H1 (cell line): Measurements from ENCODE around the gene ABLIM1. TPM values are rescaled to one million over a fixed set of nuclear protein-coding genes. Genes with fewer than 3 reads are reported as not detected.

ENCODE experiments used
- CTCF ChIA-PET: fragments of 300-600 bp; sonication (Branson Sonifier 250); formaldehyde crosslinking; loops from one replicate; lab custom pipeline; 2021; ENCODE audit not compliant: partially characterized antibody; lab: Charles Lee
- POLR2A ChIA-PET: fragments of 300-600 bp; sonication (Branson Sonifier 250); formaldehyde crosslinking; loops from one replicate; lab custom pipeline; 2021; ENCODE audit warnings: inconsistent platforms; ENCODE audit not compliant: partially characterized antibody; lab: Charles Lee
- DNase-seq, 2 experiments: peaks; one replicate each; pipeline versions ENCODE4 v3.0.0 to v3.0.0-alpha.2; 2010 to 2022; ENCODE audit warnings: low spot score in 2 of 2, low read depth in 1 of 2, mixed read lengths in 1 of 2
- FAIRE-seq: peaks from 2 replicates; lab custom pipeline; 2011; peaks lifted over from hg19 to GRCh38; lab: Jason Lieb, UNC
- H2AFZ ChIP-seq: 2 replicates; pipeline ENCODE4 v1.8.1; 2012; ENCODE audit warnings: low read length, inconsistent platforms
- H2AK5ac ChIP-seq: 2 replicates; pipeline ENCODE4 v1.6.1; 2013; ENCODE audit warnings: low read depth, low read length
- H2BK120ac ChIP-seq: replicated peaks from 2 replicates; pipeline ENCODE3; 2013; ENCODE audit warnings: low read depth, low read length, inconsistent platforms
- H2BK12ac ChIP-seq: 2 replicates; pipeline ENCODE4 v1.6.1; 2013; ENCODE audit warnings: low read depth, low read length
- H2BK15ac ChIP-seq: 2 replicates; pipeline ENCODE4 v1.6.1; 2013; ENCODE audit warnings: low read length
- H2BK20ac ChIP-seq: 2 replicates; pipeline ENCODE4 v1.6.1; 2013; ENCODE audit warnings: low read length
- H2BK5ac ChIP-seq: 2 replicates; pipeline ENCODE4 v1.6.1; 2013; ENCODE audit warnings: low read depth, low read length
- H3K14ac ChIP-seq: 2 replicates; pipeline ENCODE4 v1.6.1; 2013; ENCODE audit warnings: inconsistent platforms; ENCODE audit not compliant: insufficient read length
- H3K18ac ChIP-seq: 2 replicates; pipeline ENCODE4 v1.6.1; 2013; ENCODE audit warnings: low read length; ENCODE audit errors: extremely low read depth
- H3K23ac ChIP-seq: 2 replicates; pipeline ENCODE4 v1.6.1; 2013; ENCODE audit warnings: inconsistent platforms; ENCODE audit not compliant: insufficient read length
- H3K23me2 ChIP-seq: 2 replicates; pipeline ENCODE4 v1.6.1; 2013; ENCODE audit warnings: low read depth, low read length
- H3K27ac ChIP-seq: 2 replicates; pipeline ENCODE4 v1.6.1; 2011; ENCODE audit warnings: low read depth, low read length, inconsistent platforms
- H3K27me3 ChIP-seq, 4 experiments: replicated peaks in 1 of 4; 1 replicate in 1 of 4; 2 replicates in 3 of 4; pipeline versions ENCODE4 v1.6.1 to v1.8.1; 2011 to 2013; ENCODE audit warnings: low read length in 3 of 4, mild to moderate bottlenecking in 3 of 4, inconsistent platforms in 2 of 4, mixed read lengths in 2 of 4, moderate library complexity in 1 of 4; ENCODE audit not compliant: control insufficient read depth in 3 of 4, insufficient read depth in 3 of 4; ENCODE audit errors: extremely low read depth in 1 of 4
- H3K36me3 ChIP-seq, 4 experiments: 2 replicates each; pipeline versions ENCODE4 v1.6.1 to v1.8.1; 2011 to 2013; ENCODE audit warnings: mild to moderate bottlenecking in 4 of 4, low read length in 3 of 4, moderate library complexity in 2 of 4, control low read depth in 1 of 4, inconsistent platforms in 1 of 4; ENCODE audit not compliant: insufficient read depth in 4 of 4, control insufficient read depth in 2 of 4
- H3K4ac ChIP-seq: replicated peaks from 2 replicates; pipeline ENCODE3; 2013; ENCODE audit warnings: low read length, low read depth, mixed read lengths, inconsistent platforms; ENCODE audit not compliant: insufficient read length
- H3K4me1 ChIP-seq, 4 experiments: replicated peaks in 1 of 4; 1 replicate in 1 of 4; 2 replicates in 3 of 4; pipeline versions ENCODE4 v1.6.1 to v1.8.1; 2011 to 2013; ENCODE audit warnings: low read length in 3 of 4, inconsistent platforms in 2 of 4, mixed read lengths in 1 of 4; ENCODE audit not compliant: insufficient read depth in 4 of 4, control insufficient read depth in 3 of 4
- H3K4me2 ChIP-seq, 2 experiments: 2 replicates each; pipeline versions ENCODE4 v1.6.1 to v1.8.1; 2011 to 2013; ENCODE audit warnings: low read depth in 2 of 2, low read length in 2 of 2, control low read depth in 1 of 2, inconsistent platforms in 1 of 2, mild to moderate bottlenecking in 1 of 2; ENCODE audit not compliant: insufficient read depth in 1 of 2
- H3K4me3 ChIP-seq, 4 experiments: fragments of 200-600, 300-600 bp in 1 of 4; sonication (generic), shearing (Covaris generic), sonication (Bioruptor Twin) in 1 of 4; 2 replicates each; pipeline versions ENCODE4 v1.5.1 to v1.8.1; 2011 to 2016; ENCODE audit warnings: low read length in 4 of 4, low read depth in 3 of 4, control low read depth in 2 of 4, inconsistent platforms in 2 of 4, mild to moderate bottlenecking in 2 of 4, mixed read lengths in 1 of 4, moderate library complexity in 1 of 4; ENCODE audit not compliant: insufficient read depth in 2 of 4; ENCODE audit errors: extremely low read depth in 1 of 4
- H3K56ac ChIP-seq: replicated peaks from 2 replicates; pipeline ENCODE3; 2013; ENCODE audit warnings: low read depth, mild to moderate bottlenecking, mixed read lengths, low read length, inconsistent platforms; ENCODE audit not compliant: insufficient read length
- H3K79me1 ChIP-seq: 2 replicates; pipeline ENCODE4 v1.6.1; 2013; ENCODE audit warnings: low read depth, low read length, control low read depth
- H3K79me2 ChIP-seq, 2 experiments: 2 replicates each; pipeline versions ENCODE4 v1.6.1 to v1.8.1; 2012 to 2013; ENCODE audit warnings: low read length in 2 of 2, mild to moderate bottlenecking in 2 of 2, inconsistent platforms in 1 of 2; ENCODE audit not compliant: insufficient read depth in 2 of 2, control insufficient read depth in 1 of 2
- H3K9ac ChIP-seq, 4 experiments: replicated peaks in 1 of 4; 1 replicate in 1 of 4; 2 replicates in 3 of 4; pipeline versions ENCODE4 v1.6.1 to v1.8.1; 2011 to 2013; ENCODE audit warnings: low read depth in 3 of 4, low read length in 3 of 4, control low read depth in 2 of 4, mild to moderate bottlenecking in 2 of 4, moderate library complexity in 2 of 4, inconsistent platforms in 1 of 4; ENCODE audit errors: extremely low read depth in 1 of 4
- H3K9me3 ChIP-seq, 2 experiments: 2 replicates each; pipeline versions ENCODE4 v1.6.1 to v1.8.1; 2012 to 2013; ENCODE audit warnings: mild to moderate bottlenecking in 2 of 2, moderate library complexity in 2 of 2, control low read depth in 1 of 2, inconsistent platforms in 1 of 2, low read depth in 1 of 2, low read length in 1 of 2, mixed read lengths in 1 of 2; ENCODE audit not compliant: insufficient read depth in 2 of 2
- H4K20me1 ChIP-seq, 2 experiments: replicated peaks in 1 of 2; 2 replicates each; pipeline versions ENCODE3 to v1.8.1; 2011 to 2013; ENCODE audit warnings: inconsistent platforms in 2 of 2, low read length in 2 of 2, mild to moderate bottlenecking in 1 of 2; ENCODE audit not compliant: insufficient read depth in 2 of 2, control insufficient read depth in 1 of 2
- H4K5ac ChIP-seq: 2 replicates; pipeline ENCODE4 v1.6.1; 2013; ENCODE audit warnings: low read length, low read depth, mixed read lengths, inconsistent platforms; ENCODE audit not compliant: insufficient read length
- H4K8ac ChIP-seq: 2 replicates; pipeline ENCODE4 v1.8.0; 2013; ENCODE audit warnings: mild to moderate bottlenecking, moderate library complexity, low read length, inconsistent platforms; ENCODE audit not compliant: insufficient read depth; ENCODE audit errors: extremely low read depth
- H4K91ac ChIP-seq: replicated peaks from 2 replicates; pipeline ENCODE3; 2013; ENCODE audit warnings: low read length, mixed read lengths, inconsistent platforms; ENCODE audit not compliant: insufficient read length
- CHD1 ChIP-seq: IDR thresholded peaks from 2 replicates; pipeline ENCODE4 v1.6.1; 2012; ENCODE audit warnings: low read depth, low read length, improper control_type of control experiment
- JUND ChIP-seq: IDR thresholded peaks from 2 replicates; pipeline ENCODE4 v1.6.1; 2011; ENCODE audit warnings: mild to moderate bottlenecking, improper control_type of control experiment, low read length
- TAF1 ChIP-seq: IDR thresholded peaks from 2 replicates; pipeline ENCODE4 v1.6.1; 2011; ENCODE audit warnings: mild to moderate bottlenecking, low read depth, low read length
- WGBS, 2 experiments: shearing (Covaris generic) in 1 of 2; methylation state at CpG; one replicate each; pipeline versions ENCODE4 v1.1.6 to v1.1.7; 2013 to 2015; ENCODE audit warnings: low lambda C conversion rate in 2 of 2, mixed read lengths in 2 of 2, inconsistent platforms in 1 of 2, low coverage in 1 of 2, missing lambda C conversion rate in 1 of 2; ENCODE audit not compliant: insufficient replicate concordance in 2 of 2, insufficient coverage in 1 of 2, insufficient read length in 1 of 2; ENCODE audit errors: extremely low coverage in 1 of 2, missing lambda C conversion rate in 1 of 2; 5-methylcytosine and 5-hydroxymethylcytosine counted together
- polyA plus RNA-seq, 7 experiments: library from polyadenylated mRNA; depleted of rRNA in 3 of 7; stranded (reverse) in 5 of 7; unstranded in 2 of 7; fragments of >200 nt in 5 of 7; fragments of 200-250 nt in 2 of 7; gene quantifications; 1 replicate in 5 of 7; 2 replicates in 1 of 7; 4 replicates in 1 of 7; pipeline versions ENCODE4 v1.2.1 to v1.2.3, GENCODE V29; 2011 to 2013; ENCODE audit warnings: missing spikeins in 2 of 7, mixed read lengths in 2 of 7
- total RNA-seq: library from RNA; stranded (reverse); fragmentation: NEBNext Ultra II Directional; extraction: Animal tissue kit (Norgen Biotek cat#: 25700); gene quantifications from 2 replicates; pipeline ENCODE4 v1.2.1, GENCODE V29; 2021

ABLIM1 gene
- total and polyA plus RNA-seq, 2 of the 8 experiments (the other 6 are each of a cell fraction or from before 2014, with no cell fraction given), result 51.2 to 51.7 TPM

DNA sequence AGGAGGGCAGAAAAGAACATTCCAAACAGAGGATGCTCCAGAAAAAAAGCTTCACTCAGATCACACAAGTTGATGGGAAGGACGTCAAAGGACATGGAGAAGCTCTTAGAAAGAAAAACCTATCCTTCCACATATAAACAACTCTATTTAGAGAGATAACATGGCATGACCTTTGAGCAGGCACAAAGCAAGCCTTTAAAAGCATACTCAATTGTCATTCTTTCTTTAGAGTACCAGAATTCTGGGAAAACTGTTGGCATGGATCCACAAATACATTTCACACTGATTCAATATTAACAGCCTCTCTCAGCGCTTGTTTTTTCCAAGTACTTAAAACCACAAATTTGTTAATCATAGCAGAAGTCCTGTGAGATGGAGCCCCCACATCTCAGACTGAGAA is 7.3 kb upstream of the ABLIM1 start:
- Histone ChIP-seq H3K79me1 (no peaks in the 10 kb centered on the region), H3K4me2 (no peak overlapping the region), H3K27ac (no peak overlapping the region), H3K4me1 (peaks cover 0 to 14% (median 10%) of the 10 kb centered on the region in 4 experiments; a peak in 5 of 7 replicates), H2BK120ac (no peak overlapping the region), H2BK5ac (no peak overlapping the region), H3K56ac (no peak overlapping the region), H3K18ac (no peak overlapping the region), H3K27me3 (no peaks in the 10 kb centered on the region), H2BK12ac (no peak overlapping the region), H3K23ac (no peak overlapping the region), H3K23me2 (no peaks in the 10 kb centered on the region), H3K4ac (no peak overlapping the region), H3K9ac (no peak overlapping the region), H4K20me1 (no peaks in the 10 kb centered on the region), H2AK5ac (no peak overlapping the region), H3K14ac (no peak overlapping the region), H3K36me3 (no peaks in the 10 kb centered on the region), H4K8ac (no peak overlapping the region), H4K5ac (no peak overlapping the region), H3K79me2 (no peaks in the 10 kb centered on the region), H2AFZ (no peak overlapping the region), H3K9me3 (peaks cover 5 to 6% of the 10 kb centered on the region in 2 experiments; a peak in 2 of 4 replicates), H3K4me3 (no peak overlapping the region), H4K91ac (no peak overlapping the region), H2BK20ac (no peak overlapping the region), H2BK15ac (no peak overlapping the region)
- whole genome bisulfite sequencing, 2 experiments, result 78% methylated on average over 2 of the region's 2 CpGs; no CpG with 5 or more reads in 1 of the 2 experiments
- no peak for DNase-seq
- ChIA-PET POLR2A (no interaction called here), CTCF (no interaction called here)
- no peak for FAIRE-seq
- TF ChIP-seq TAF1, result no peak
- TF ChIP-seq JUND, result no peak
- TF ChIP-seq CHD1, result no peak
